H9 (cell line): ENCODE data around the gene PDK2. TPM values are rescaled to one million over a fixed set of nuclear protein-coding genes. Genes with fewer than 3 reads are reported as not detected.

Experiments
- DNase-seq: peaks from one replicate; pipeline ENCODE4 v3.0.0-alpha.2; 2017
- H2AFZ ChIP-seq: one replicate; pipeline ENCODE4 v1.6.1; 2013; ENCODE audit warnings: mild to moderate bottlenecking, low read length, control low read depth, moderate library complexity
- H2AK5ac ChIP-seq: 2 replicates; pipeline ENCODE4 v1.6.1; 2013; ENCODE audit warnings: low read length, control low read depth, mixed read lengths; ENCODE audit not compliant: insufficient read length
- H2BK120ac ChIP-seq: one replicate; pipeline ENCODE4 v1.6.1; 2013; ENCODE audit warnings: low read depth, mild to moderate bottlenecking, low read length, control low read depth, inconsistent platforms; ENCODE audit not compliant: poor library complexity, severe bottlenecking
- H2BK12ac ChIP-seq: 2 replicates; pipeline ENCODE4 v1.6.1; 2013; ENCODE audit warnings: low read length, control low read depth, mixed read lengths, low read depth; ENCODE audit not compliant: insufficient read length
- H2BK15ac ChIP-seq: 2 replicates; pipeline ENCODE4 v1.6.1; 2013; ENCODE audit warnings: low read depth, low read length, control low read depth
- H2BK20ac ChIP-seq: one replicate; pipeline ENCODE4 v1.6.1; 2013; ENCODE audit warnings: low read depth, mild to moderate bottlenecking, low read length, control low read depth, inconsistent platforms; ENCODE audit not compliant: poor library complexity, severe bottlenecking
- H2BK5ac ChIP-seq: 2 replicates; pipeline ENCODE4 v1.6.1; 2013; ENCODE audit warnings: low read length, control low read depth, mixed read lengths; ENCODE audit not compliant: insufficient read length
- H3K14ac ChIP-seq: 2 replicates; pipeline ENCODE4 v1.6.1; 2013; ENCODE audit warnings: low read length, control low read depth; ENCODE audit not compliant: insufficient read depth
- H3K18ac ChIP-seq: 2 replicates; pipeline ENCODE4 v1.6.1; 2013; ENCODE audit warnings: low read depth, mild to moderate bottlenecking, mixed read lengths, low read length, control low read depth; ENCODE audit not compliant: insufficient read length
- H3K23ac ChIP-seq: 2 replicates; pipeline ENCODE4 v1.6.1; 2013; ENCODE audit warnings: low read length, control low read depth, mixed read lengths, low read depth; ENCODE audit not compliant: insufficient read length
- H3K23me2 ChIP-seq: 2 replicates; pipeline ENCODE4 v1.6.1; 2013; ENCODE audit warnings: low read depth, mild to moderate bottlenecking, mixed read lengths, low read length, control low read depth; ENCODE audit not compliant: insufficient read length, poor library complexity, severe bottlenecking
- H3K27ac ChIP-seq: 2 replicates; pipeline ENCODE4 v1.5.1; 2013; ENCODE audit warnings: low read length, control low read depth, mixed read lengths, low read depth; ENCODE audit not compliant: insufficient read length
- H3K27me3 ChIP-seq: 2 replicates; pipeline ENCODE4 v1.6.1; 2013; ENCODE audit warnings: low read length, control low read depth, inconsistent platforms; ENCODE audit not compliant: insufficient read depth
- H3K4ac ChIP-seq: 2 replicates; pipeline ENCODE4 v1.6.1; 2013; ENCODE audit warnings: low read depth, mild to moderate bottlenecking, control low read depth, inconsistent platforms, low read length, moderate library complexity
- H3K4me1 ChIP-seq: 2 replicates; pipeline ENCODE4 v1.6.1; 2013; ENCODE audit warnings: low read length, control low read depth, inconsistent platforms; ENCODE audit not compliant: insufficient read depth
- H3K4me2 ChIP-seq: 2 replicates; pipeline ENCODE4 v1.6.1; 2013; ENCODE audit warnings: low read length, control low read depth, mixed read lengths; ENCODE audit not compliant: insufficient read length, insufficient read depth
- H3K56ac ChIP-seq: 2 replicates; pipeline ENCODE4 v1.6.1; 2013; ENCODE audit warnings: low read depth, mild to moderate bottlenecking, mixed read lengths, low read length, control low read depth; ENCODE audit not compliant: insufficient read length
- H3K79me1 ChIP-seq: 2 replicates; pipeline ENCODE4 v1.6.1; 2013; ENCODE audit warnings: low read depth, mild to moderate bottlenecking, moderate library complexity, low read length, control low read depth, inconsistent platforms; ENCODE audit not compliant: insufficient read depth, poor library complexity, severe bottlenecking
- H3K79me2 ChIP-seq: 2 replicates; pipeline ENCODE4 v1.6.1; 2013; ENCODE audit warnings: low read length, control low read depth, inconsistent platforms; ENCODE audit not compliant: insufficient read depth
- H3K9ac ChIP-seq: 2 replicates; pipeline ENCODE4 v1.6.1; 2013; ENCODE audit warnings: low read length, control low read depth, mixed read lengths; ENCODE audit not compliant: insufficient read length; ENCODE audit errors: extremely low read depth
- H3K9me3 ChIP-seq: one replicate; pipeline ENCODE4 v1.6.1; 2013; ENCODE audit warnings: low read depth, low read length, inconsistent platforms; ENCODE audit not compliant: control insufficient read depth
- H3T11ph ChIP-seq: one replicate; pipeline ENCODE4 v1.6.1; 2013; ENCODE audit warnings: mild to moderate bottlenecking, low read length, control low read depth, inconsistent platforms
- H4K20me1 ChIP-seq: one replicate; pipeline ENCODE4 v1.6.1; 2013; ENCODE audit not compliant: control insufficient read depth, insufficient read length, insufficient read depth
- H4K5ac ChIP-seq: 2 replicates; pipeline ENCODE4 v1.6.1; 2013; ENCODE audit warnings: low read depth, mild to moderate bottlenecking, mixed read lengths, low read length, control low read depth; ENCODE audit not compliant: insufficient read length
- H4K8ac ChIP-seq: replicated peaks from 2 replicates; pipeline ENCODE4 v1.6.1; 2013; ENCODE audit warnings: low read length, control low read depth, mixed read lengths, low read depth; ENCODE audit not compliant: insufficient read length
- H4K91ac ChIP-seq: 2 replicates; pipeline ENCODE4 v1.6.1; 2013; ENCODE audit warnings: low read depth, mild to moderate bottlenecking, moderate library complexity, mixed read lengths, low read length, control low read depth; ENCODE audit not compliant: insufficient read length
- H3K27ac Mint-ChIP-seq, 3 experiments: 2 replicates in 2 of 3; 3 replicates in 1 of 3; pipeline ENCODE4 v1.8.0; 2020 to 2021; ENCODE audit warnings: mixed read lengths in 3 of 3, mild to moderate bottlenecking in 1 of 3, moderate library complexity in 1 of 3
- H3K27me3 Mint-ChIP-seq: 2 replicates; pipeline ENCODE4 v1.8.0; 2021; ENCODE audit warnings: low read depth, mild to moderate bottlenecking, moderate library complexity, mixed read lengths
- H3K36me3 Mint-ChIP-seq, 3 experiments: 2 replicates in 2 of 3; 3 replicates in 1 of 3; pipeline ENCODE4 v1.8.0; 2020 to 2021; ENCODE audit warnings: low read depth in 3 of 3, mixed read lengths in 3 of 3; ENCODE audit not compliant: insufficient read depth in 1 of 3
- H3K4me1 Mint-ChIP-seq, 2 experiments: 2 replicates each; pipeline ENCODE4 v1.8.0; 2020; ENCODE audit warnings: mixed read lengths in 2 of 2
- H3K4me3 Mint-ChIP-seq, 2 experiments: 2 replicates in 1 of 2; 3 replicates in 1 of 2; pipeline ENCODE4 v1.8.0; 2020 to 2021; ENCODE audit warnings: mild to moderate bottlenecking in 2 of 2, mixed read lengths in 2 of 2, moderate library complexity in 1 of 2
- H3K9me3 Mint-ChIP-seq, 2 experiments: 2 replicates in 1 of 2; 3 replicates in 1 of 2; pipeline ENCODE4 v1.8.0; 2020; ENCODE audit warnings: mild to moderate bottlenecking in 2 of 2, mixed read lengths in 2 of 2, moderate library complexity in 1 of 2
- WGBS: extraction: QIAGEN DNeasy Blood & Tissue Kit; methylation state at CpG from one replicate; pipeline ENCODE4 v1.1.7; 2013; ENCODE audit warnings: missing lambda C conversion rate, low lambda C conversion rate, mixed read lengths; ENCODE audit not compliant: insufficient read length; ENCODE audit errors: extremely low coverage; 5-methylcytosine and 5-hydroxymethylcytosine counted together
- total RNA-seq: library from RNA; stranded (reverse); gene quantifications from 2 replicates; pipeline ENCODE4 v1.2.1, GENCODE V29; 2021
- TF ChIP-seq, protein P1 (sequence below): fragments of 200-600 bp; sonication (generic); conservative IDR thresholded peaks from 3 replicates; pipeline ENCODE4 v1.8.0; 2021; ENCODE audit warnings: antibody characterized with exemption, mild to moderate bottlenecking

The PDK2 gene
- total RNA-seq, 1 experiment from 2014 or later: 19.9 TPM

DNA sequence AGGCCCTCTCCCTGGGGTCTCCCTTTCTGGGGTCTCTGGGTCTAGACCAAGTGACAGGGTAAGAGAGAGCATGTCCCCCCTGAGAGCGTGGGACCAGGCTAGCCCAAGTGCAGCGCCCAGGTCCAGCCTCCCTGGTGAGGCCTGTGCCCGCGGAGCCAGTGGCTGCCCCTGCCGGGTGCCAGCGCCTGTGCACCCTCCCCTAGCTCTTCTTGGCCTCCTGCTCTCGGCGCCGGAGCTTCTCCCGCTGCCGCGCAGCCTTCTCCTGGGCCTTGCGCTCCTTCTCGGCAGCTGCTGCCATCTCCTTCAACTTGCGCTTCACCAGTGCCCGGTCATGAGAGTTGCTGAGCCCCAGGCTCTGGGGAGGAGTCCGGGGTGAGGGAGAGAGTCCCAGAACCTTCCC is 17.5 kb downstream of the PDK2 start:
- Histone ChIP-seq H3K9ac (no peak overlapping the region), H3K79me1 (no peaks in the 10 kb centered on the region), H3K27me3 (no peaks in the 10 kb centered on the region; the same call in 1 of the 2 replicates), H2BK120ac (no peak overlapping the region), H4K91ac (no peak overlapping the region), H3K27ac (no peak overlapping the region), H4K5ac (no peak overlapping the region), H2BK15ac (no peak overlapping the region), H2AK5ac (no peak overlapping the region), H3K18ac (no peak overlapping the region), H3K4me2 (no peak overlapping the region), H4K8ac (no peak overlapping the region), H4K20me1 (no peaks in the 10 kb centered on the region), H3T11ph (no peak overlapping the region), H3K14ac (no peak overlapping the region), H3K56ac (no peak overlapping the region), H3K23ac (no peak overlapping the region), H3K4ac (no peak overlapping the region), H2BK12ac (no peak overlapping the region), H3K9me3 (no peaks in the 10 kb centered on the region), H3K23me2 (no peaks in the 10 kb centered on the region), H2BK5ac (no peak overlapping the region), H2AFZ (no peak overlapping the region), H3K79me2 (no peaks in the 10 kb centered on the region), H3K4me1 (peaks cover 9% of the 10 kb centered on the region; the same call in 1 of the 2 replicates), H2BK20ac (no peak overlapping the region)
- H3K27me3 Mint-ChIP-seq: peaks cover 21% of the 10 kb centered on the region
- DNase-seq: no peak
- H3K4me1 Mint-ChIP-seq: peaks cover 14 to 26% of the 10 kb centered on the region in 2 experiments
- H3K27ac Mint-ChIP-seq: no peak overlapping the region
- TF ChIP-seq, protein P1, sequence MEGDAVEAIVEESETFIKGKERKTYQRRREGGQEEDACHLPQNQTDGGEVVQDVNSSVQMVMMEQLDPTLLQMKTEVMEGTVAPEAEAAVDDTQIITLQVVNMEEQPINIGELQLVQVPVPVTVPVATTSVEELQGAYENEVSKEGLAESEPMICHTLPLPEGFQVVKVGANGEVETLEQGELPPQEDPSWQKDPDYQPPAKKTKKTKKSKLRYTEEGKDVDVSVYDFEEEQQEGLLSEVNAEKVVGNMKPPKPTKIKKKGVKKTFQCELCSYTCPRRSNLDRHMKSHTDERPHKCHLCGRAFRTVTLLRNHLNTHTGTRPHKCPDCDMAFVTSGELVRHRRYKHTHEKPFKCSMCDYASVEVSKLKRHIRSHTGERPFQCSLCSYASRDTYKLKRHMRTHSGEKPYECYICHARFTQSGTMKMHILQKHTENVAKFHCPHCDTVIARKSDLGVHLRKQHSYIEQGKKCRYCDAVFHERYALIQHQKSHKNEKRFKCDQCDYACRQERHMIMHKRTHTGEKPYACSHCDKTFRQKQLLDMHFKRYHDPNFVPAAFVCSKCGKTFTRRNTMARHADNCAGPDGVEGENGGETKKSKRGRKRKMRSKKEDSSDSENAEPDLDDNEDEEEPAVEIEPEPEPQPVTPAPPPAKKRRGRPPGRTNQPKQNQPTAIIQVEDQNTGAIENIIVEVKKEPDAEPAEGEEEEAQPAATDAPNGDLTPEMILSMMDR: no peak
- no peaks in the 10 kb centered on the region; a peak in 1 of 5 replicates for H3K9me3 Mint-ChIP-seq
- WGBS: no CpG with 5 or more reads among the region's 17 CpGs
- H3K4me3 Mint-ChIP-seq: no peak overlapping the region
- peaks cover 0 to 15% (median 5%) of the 10 kb centered on the region in 3 experiments; a peak in 3 of 7 replicates for H3K36me3 Mint-ChIP-seq
